Measurements from ENCODE around the gene AOC1. TPM values are rescaled to one million over a fixed set of nuclear protein-coding genes. Genes with fewer than 3 reads are reported as not detected.
A peak's percentile ranks its signal among the peaks of the same experiment; 100 is the strongest.

AOC1 gene
- total and polyA plus RNA-seq, 4 donors: 0.35 to 1.3 (median 0.70) TPM

- Histone ChIP-seq H3K9me3 (ENCODE audit: control insufficient read depth in 4 of 4, insufficient read depth in 3 of 4, low read length in 3 of 4) (peaks cover 0 to 7% (median 0%) of the 10 kb centered on the region in 4 donors), H3K4me1 (ENCODE audit: control insufficient read depth in 5 of 5, insufficient read depth in 5 of 5, low read length in 5 of 5) (peaks cover 0 to 13% (median 0%) of the 10 kb centered on the region in 5 donors), H3K27ac (ENCODE audit: low read depth in 1 of 2, low read length in 1 of 2) (no peak overlapping the region), H3K9ac (ENCODE audit: insufficient read depth in 1 of 2, low read length in 2 of 2) (no peak overlapping the region), H3K27me3 (ENCODE audit: control insufficient read depth in 3 of 3, insufficient read depth in 3 of 3, low read length in 2 of 3) (no peaks in the 10 kb centered on the region), H3K4me3 (no peak overlapping the region), H3K36me3 (ENCODE audit: control insufficient read depth in 4 of 4, insufficient read depth in 4 of 4, low read length in 4 of 4) (no peaks in the 10 kb centered on the region)
- no peak for ATAC-seq (ENCODE audit: insufficient read depth, low FRiP score)
- DNase-seq: no peak
- TF ChIP-seq CTCF (IDR thresholded peaks at IDR 0.05; ENCODE audit: control extremely low read depth, extremely low read depth): no peak
- 91 to 95% methylated on average over 3 of the region's 3 CpGs for WGBS, 2 donors
Measured at GRCh38 chr7:150842018-150842417, 10.3 kb upstream of the AOC1 start.

- no peaks in the 10 kb centered on the region for H3K36me3 ChIP-seq (ENCODE audit: control insufficient read depth in 4 of 4, insufficient read depth in 4 of 4, low read length in 4 of 4)
- H3K4me1 ChIP-seq (ENCODE audit: control insufficient read depth in 5 of 5, insufficient read depth in 5 of 5, low read length in 5 of 5): peaks cover 0 to 13% (median 0%) of the 10 kb centered on the region in 5 donors
- H3K4me3 ChIP-seq: no peak overlapping the region
- H3K27me3 ChIP-seq (ENCODE audit: control insufficient read depth in 3 of 3, insufficient read depth in 3 of 3, low read length in 2 of 3): no peaks in the 10 kb centered on the region
- ATAC-seq (ENCODE audit: insufficient read depth, low FRiP score) (no peak), DNase-seq (no peak)
- WGBS, 2 donors: 81 to 86% methylated on average over 4 of the region's 4 CpGs
- H3K9me3 ChIP-seq (ENCODE audit: control insufficient read depth in 4 of 4, insufficient read depth in 3 of 4, low read length in 3 of 4): peaks cover 0 to 7% (median 0%) of the 10 kb centered on the region in 4 donors
- no peak overlapping the region for H3K27ac ChIP-seq (ENCODE audit: low read depth in 1 of 2, low read length in 1 of 2)
- H3K9ac ChIP-seq (ENCODE audit: insufficient read depth in 1 of 2, low read length in 2 of 2): no peak overlapping the region
- no peak for TF ChIP-seq CTCF (IDR thresholded peaks at IDR 0.05; ENCODE audit: control extremely low read depth, extremely low read depth)
Measured at GRCh38 chr7:150842716-150843115, 9.6 kb upstream of the AOC1 start.

GRCh38 chr7:150845421-150845861 lies 6.9 kb upstream of the AOC1 start:
- peaks cover 0 to 13% (median 0%) of the 10 kb centered on the region in 5 donors for H3K4me1 ChIP-seq (ENCODE audit: control insufficient read depth in 5 of 5, insufficient read depth in 5 of 5, low read length in 5 of 5)
- TF ChIP-seq CTCF (IDR thresholded peaks at IDR 0.05; ENCODE audit: control extremely low read depth, extremely low read depth): no peak
- H3K36me3 ChIP-seq (ENCODE audit: control insufficient read depth in 4 of 4, insufficient read depth in 4 of 4, low read length in 4 of 4): no peaks in the 10 kb centered on the region
- peaks cover 0 to 7% (median 0%) of the 10 kb centered on the region in 4 donors for H3K9me3 ChIP-seq (ENCODE audit: control insufficient read depth in 4 of 4, insufficient read depth in 3 of 4, low read length in 3 of 4)
- no peaks in the 10 kb centered on the region for H3K27me3 ChIP-seq (ENCODE audit: control insufficient read depth in 3 of 3, insufficient read depth in 3 of 3, low read length in 2 of 3)
- no peak overlapping the region for H3K9ac ChIP-seq (ENCODE audit: insufficient read depth in 1 of 2, low read length in 2 of 2)
- H3K4me3 ChIP-seq: no peak overlapping the region
- no peak overlapping the region for H3K27ac ChIP-seq (ENCODE audit: low read depth in 1 of 2, low read length in 1 of 2)
- DNase-seq: peak; percentile 73 to 81 (median 79)
- no peak for ATAC-seq (ENCODE audit: insufficient read depth, low FRiP score)
- 27 to 29% methylated on average over 4 of the region's 4 CpGs for WGBS, 2 donors

All from lung (tissue), 12 donors.